HCT116 (cell line): ENCODE measurements around the gene ANAPC2. TPM values are rescaled to one million over a fixed set of nuclear protein-coding genes. Genes with fewer than 3 reads are reported as not detected.

Experiments used
- ATAC-seq: fragments of 200-7000 bp; cut with Tn5 transposase; 2 replicates; pipeline ENCODE4 v1.9.1; 2020; ENCODE audit warnings: mild to moderate bottlenecking, moderate library complexity
- BruUV-seq: library from RNA; stranded (reverse); fragments of 400-500 nt; replicated peaks from 2 replicates; lab custom pipeline; 2021; lab: Mats Ljungman, UMichigan
- CTCF ChIA-PET: fragments of 300-600 bp; sonication (Branson Sonifier 250); formaldehyde crosslinking; loops from one replicate; lab custom pipeline; 2021; ENCODE audit warnings: antibody characterized with exemption; lab: Charles Lee
- POLR2A ChIA-PET: fragments of 300-600, 350-600 bp; sonication (Branson Sonifier 250); formaldehyde crosslinking; loops from one replicate; lab custom pipeline; 2021; ENCODE audit warnings: antibody characterized with exemption; lab: Charles Lee
- RAD21 ChIA-PET, 2 experiments: fragments of 300-600 bp; sonication (Branson Sonifier 250); formaldehyde crosslinking; loops; one replicate each; lab custom pipeline; 2023; ENCODE audit warnings: low total read pairs in 2 of 2; ENCODE audit not compliant: uncharacterized antibody in 2 of 2, unreplicated experiment in 2 of 2, low non-redundant PET in 1 of 2; lab: Charles Lee
- DNase-seq: peaks from one replicate; pipeline ENCODE4 v3.0.0-alpha.2; 2010; ENCODE audit warnings: low read depth, low spot score
- H2AFZ ChIP-seq: fragments of 200-600 bp; shearing (Covaris generic), sonication (generic); 2 replicates; pipeline ENCODE4 v1.6.1; 2017; ENCODE audit warnings: low read depth, mixed run types, mixed read lengths, antibody characterized with exemption, low read length; ENCODE audit not compliant: poor library complexity, severe bottlenecking
- H3K27ac ChIP-seq: 2 replicates; pipeline ENCODE4 v1.5.1; 2012; ENCODE audit warnings: low read depth, low read length
- H3K27me3 ChIP-seq: fragments of 200-600 bp; sonication (generic); 2 replicates; pipeline ENCODE4 v1.6.1; 2016; ENCODE audit warnings: mixed run types, low read length, mixed read lengths; ENCODE audit not compliant: insufficient read depth
- H3K36me3 ChIP-seq, 2 experiments: fragments of 200-500 bp in 1 of 2; fragments of 200-600 bp in 1 of 2; sonication (Bioruptor generic) in 1 of 2; sonication (generic) in 1 of 2; 2 replicates each; pipeline versions ENCODE4 v1.5.1 to v1.6.1; 2014 to 2016; ENCODE audit warnings: low read length in 2 of 2, inconsistent platforms in 1 of 2, mixed read lengths in 1 of 2, mixed run types in 1 of 2; ENCODE audit not compliant: insufficient read depth in 2 of 2, control insufficient read depth in 1 of 2
- H3K4me1 ChIP-seq, 2 experiments: fragments of 200-600 bp in 1 of 2; sonication (generic) in 1 of 2; 2 replicates each; pipeline versions ENCODE4 v1.5.1 to v1.6.1; 2012 to 2017; ENCODE audit warnings: low read length in 2 of 2, inconsistent platforms in 1 of 2, mild to moderate bottlenecking in 1 of 2, mixed read lengths in 1 of 2, mixed run types in 1 of 2, moderate library complexity in 1 of 2; ENCODE audit not compliant: insufficient read depth in 2 of 2, control insufficient read depth in 1 of 2
- H3K4me2 ChIP-seq: fragments of 200-600 bp; sonication (generic); 2 replicates; pipeline ENCODE4 v1.6.1; 2017; ENCODE audit warnings: mixed run types, low read length, mixed read lengths
- H3K4me3 ChIP-seq, 2 experiments: fragments of 200-600 bp in 1 of 2; sonication (generic) in 1 of 2; replicated peaks in 1 of 2; 2 replicates each; pipeline ENCODE4 v1.5.1; 2011 to 2016; ENCODE audit warnings: low read length in 2 of 2, control low read depth in 1 of 2, low read depth in 1 of 2, mild to moderate bottlenecking in 1 of 2, mixed read lengths in 1 of 2, mixed run types in 1 of 2
- H3K79me2 ChIP-seq: fragments of 200-600 bp; sonication (generic); 2 replicates; pipeline ENCODE4 v1.6.1; 2017; ENCODE audit warnings: mild to moderate bottlenecking, mixed run types, low read length, moderate library complexity, mixed read lengths; ENCODE audit not compliant: insufficient read depth
- H3K9ac ChIP-seq: fragments of 200-600 bp; sonication (generic); 2 replicates; pipeline ENCODE4 v1.6.1; 2016; ENCODE audit warnings: low read length, mixed read lengths
- H3K9me2 ChIP-seq: fragments of 200-600 bp; sonication (generic), shearing (Covaris generic); 2 replicates; pipeline ENCODE4 v1.6.1; 2017; ENCODE audit warnings: mixed run types, mild to moderate bottlenecking, moderate library complexity; ENCODE audit not compliant: insufficient read depth
- H3K9me3 ChIP-seq, 2 experiments: fragments of 200-500 bp in 1 of 2; fragments of 200-600 bp in 1 of 2; sonication (Bioruptor generic) in 1 of 2; sonication (generic) in 1 of 2; 2 replicates each; pipeline ENCODE4 v1.6.1; 2014 to 2017; ENCODE audit warnings: low read length in 2 of 2, mixed read lengths in 2 of 2, inconsistent platforms in 1 of 2, low read depth in 1 of 2, mild to moderate bottlenecking in 1 of 2, mixed run types in 1 of 2, moderate library complexity in 1 of 2; ENCODE audit not compliant: control insufficient read depth in 1 of 2, insufficient read depth in 1 of 2
- H4K20me1 ChIP-seq: fragments of 200-600 bp; sonication (generic), shearing (Covaris generic); 2 replicates; pipeline ENCODE4 v1.6.1; 2017; ENCODE audit warnings: mixed run types, mild to moderate bottlenecking, moderate library complexity; ENCODE audit not compliant: insufficient read depth
- CBX3 ChIP-seq: IDR thresholded peaks from 2 replicates; pipeline ENCODE4 v1.6.1; 2012; ENCODE audit warnings: low read depth
- EGR1 ChIP-seq: IDR thresholded peaks from 2 replicates; pipeline ENCODE4 v1.6.1; 2012; ENCODE audit warnings: low read depth
- EZH2phosphoT487 ChIP-seq: fragments of 200-600 bp; IDR thresholded peaks from 2 replicates; pipeline ENCODE4 v1.6.1; 2018; ENCODE audit warnings: antibody characterized with exemption, borderline replicate concordance
- FOSL1 ChIP-seq: IDR thresholded peaks from 2 replicates; pipeline ENCODE4 v1.6.1; 2012; ENCODE audit warnings: low read depth
- MAX ChIP-seq: IDR thresholded peaks from 2 replicates; pipeline ENCODE4 v1.6.1; 2012
- POLR2AphosphoS5 ChIP-seq: IDR thresholded peaks from 2 replicates; pipeline ENCODE4 v1.6.1; 2011; ENCODE audit warnings: mild to moderate bottlenecking, low read depth, low read length, moderate library complexity
- SIN3A ChIP-seq: IDR thresholded peaks from 2 replicates; pipeline ENCODE4 v1.6.1; 2012; ENCODE audit warnings: low read depth
- SP1 ChIP-seq: IDR thresholded peaks from 2 replicates; pipeline ENCODE4 v1.6.1; 2012; ENCODE audit warnings: low read depth
- SRF ChIP-seq: IDR thresholded peaks from 2 replicates; pipeline ENCODE4 v1.6.1; 2012; ENCODE audit warnings: low read depth
- TCF7L2 ChIP-seq: IDR thresholded peaks from 2 replicates; pipeline ENCODE4 v1.7.0; 2011; ENCODE audit warnings: borderline replicate concordance, inconsistent platforms; ENCODE audit not compliant: insufficient read depth, insufficient read length; ENCODE audit errors: extremely low read depth
- ZFX ChIP-seq: fragments of 450-650 bp; IDR thresholded peaks from 2 replicates; pipeline ENCODE4 v1.6.1; 2017
- ZNF274 ChIP-seq: fragments of 200-500 bp; sonication (Bioruptor generic); IDR thresholded peaks from 2 replicates; pipeline ENCODE4 v1.6.1; 2014; ENCODE audit warnings: mild to moderate bottlenecking, low read depth, low read length, inconsistent platforms
- intact Hi-C: fragments of 100-400 bp; cut with micrococcal nuclease; formaldehyde crosslinking; loops from 2 replicates; pipeline ENCODE4 v1.10.0; 2022
- total RNA-seq: library from RNA; stranded (reverse); gene quantifications from one replicate; pipeline ENCODE4 v1.2.1, GENCODE V29; 2021; ENCODE audit not compliant: unreplicated experiment

Gene ANAPC2
- total RNA-seq, 1 experiment from 2014 or later: 75.5 TPM

GRCh38 chr9:137178939-137179630 is 9.3 kb downstream of the ANAPC2 start:
- Histone ChIP-seq H4K20me1 (no peaks in the 10 kb centered on the region), H3K9ac (no peak overlapping the region), H3K4me3 (no peak overlapping the region), H3K36me3 (peaks cover 0 to 3% of the 10 kb centered on the region in 2 experiments; a peak in 2 of 4 replicates), H3K4me1 (peaks cover 0 to 15% of the 10 kb centered on the region in 2 experiments; a peak in 2 of 4 replicates), H2AFZ (no peak overlapping the region), H3K4me2 (no peak overlapping the region), H3K27me3 (no peaks in the 10 kb centered on the region), H3K79me2 (no peaks in the 10 kb centered on the region; the same call in 1 of the 2 replicates), H3K27ac (no peak overlapping the region), H3K9me2 (no peaks in the 10 kb centered on the region), H3K9me3 (no peaks in the 10 kb centered on the region)
- intact Hi-C loops: no loop called here
- no peak for TF ChIP-seq TCF7L2
- no peak for TF ChIP-seq SP1
- TF ChIP-seq MAX: no peak
- TF ChIP-seq SRF: no peak
- TF ChIP-seq SIN3A: no peak
- TF ChIP-seq ZNF274: no peak
- TF ChIP-seq ZFX: no peak
- no peak for TF ChIP-seq POLR2AphosphoS5
- TF ChIP-seq EZH2phosphoT487: no peak
- no peak for TF ChIP-seq CBX3
- no peak for TF ChIP-seq EGR1
- TF ChIP-seq FOSL1: no peak
- ATAC-seq: no peak
- ChIA-PET CTCF (interaction anchor here (0.6 kb wide), 1 partner anchor 28 kb away, joined by 5 read pairs; no protein-coding TSS in a partner anchor), POLR2A (no interaction called here), RAD21 (no interaction called here)
- BruUV-seq: no TSS peak
- DNase-seq: no peak
